PC-9 (cell line): ENCODE data around the gene NRG2.

Experiments used
- CTCF ChIP-seq: fragments of 200-600 bp; sonication (generic); conservative IDR thresholded peaks from 2 replicates; pipeline ENCODE4 v1.6.1; 2017; ENCODE audit warnings: mixed run types, antibody characterized with exemption, mild to moderate bottlenecking, moderate library complexity
- EZH2 ChIP-seq: fragments of 200-600 bp; sonication (generic); IDR thresholded peaks from 2 replicates; pipeline ENCODE4 v1.8.0; 2017; ENCODE audit warnings: antibody characterized with exemption, low read depth

DNA sequence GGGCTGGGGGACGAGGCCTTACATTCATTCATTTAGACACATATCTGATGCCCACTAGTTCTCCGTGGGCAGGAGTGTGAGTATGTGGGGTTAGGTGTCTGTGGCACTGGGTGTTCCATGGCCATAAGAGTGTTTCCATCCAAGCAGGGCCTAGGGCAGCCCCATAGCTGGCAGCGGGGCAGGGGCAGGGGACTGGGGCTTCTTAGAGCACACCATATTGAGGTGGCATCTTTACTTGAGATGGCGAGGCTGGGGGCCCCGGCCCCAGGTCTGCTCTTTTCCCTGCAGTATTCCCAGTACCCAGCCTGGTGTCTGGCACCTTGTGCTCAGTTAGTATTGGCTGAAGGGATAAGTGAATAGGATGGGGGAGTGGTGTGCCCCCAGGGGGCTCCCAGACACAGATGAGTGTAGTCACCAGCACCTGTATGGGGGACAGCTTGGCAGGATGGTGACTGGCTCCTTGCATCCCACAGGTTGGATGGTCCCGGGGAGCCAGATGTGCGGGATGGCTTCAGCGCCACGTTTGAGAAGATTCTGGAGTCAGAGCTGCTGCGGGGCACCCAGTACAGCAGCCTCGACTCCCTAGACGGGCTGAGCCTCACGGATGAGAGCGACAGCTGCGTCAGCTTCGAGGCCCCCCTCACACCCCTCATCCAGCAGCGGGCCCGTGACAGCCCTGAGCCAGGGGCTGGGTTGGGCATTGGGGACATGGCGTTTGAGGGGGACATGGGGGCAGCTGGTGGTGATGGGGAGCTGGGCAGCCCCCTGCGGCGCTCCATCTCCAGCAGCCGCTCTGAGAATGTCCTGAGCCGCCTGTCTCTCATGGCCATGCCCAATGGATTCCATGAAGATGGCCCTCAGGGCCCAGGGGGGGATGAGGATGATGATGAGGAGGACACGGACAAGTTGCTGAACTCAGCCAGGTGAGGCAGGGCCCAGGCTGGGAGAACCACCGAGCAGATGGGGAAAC, 230.0 kb downstream of the NRG2 start:
- no peak for TF ChIP-seq CTCF
- TF ChIP-seq EZH2 = no peak
